Kidney (tissue), 14 donors: Measurements from ENCODE around the gene HOXA3. TPM values are rescaled to one million over a fixed set of nuclear protein-coding genes. Genes with fewer than 3 reads are reported as not detected.

Experiments
- DNase-seq, 5 donors: peaks; one replicate each; pipeline ENCODE4 v3.0.0-alpha.2; 2013 to 2020
- FAIRE-seq: peaks from 2 replicates; lab custom pipeline; 2012; peaks lifted over from hg19 to GRCh38; lab: Jason Lieb, UNC
- H3K27ac ChIP-seq, 2 donors: one replicate each; pipeline ENCODE4 v1.7.0; 2013; ENCODE audit warnings: low read depth in 2 of 2, low read length in 2 of 2, inconsistent platforms in 1 of 2
- H3K27me3 ChIP-seq: one replicate; pipeline ENCODE4 v1.7.1; 2013; ENCODE audit warnings: low read length, inconsistent platforms; ENCODE audit not compliant: control insufficient read depth, insufficient read depth
- H3K36me3 ChIP-seq, 3 donors: one replicate each; pipeline versions ENCODE4 v1.7.0 to v1.7.1; 2013; ENCODE audit warnings: low read length in 3 of 3, control low read depth in 1 of 3, inconsistent platforms in 1 of 3; ENCODE audit not compliant: insufficient read depth in 3 of 3, control insufficient read depth in 2 of 3
- H3K4me1 ChIP-seq, 3 donors: one replicate each; pipeline versions ENCODE4 v1.7.0 to v1.7.1; 2013; ENCODE audit warnings: low read length in 3 of 3, inconsistent platforms in 1 of 3, low read depth in 1 of 3; ENCODE audit not compliant: control insufficient read depth in 2 of 3, insufficient read depth in 2 of 3
- H3K4me3 ChIP-seq, 3 donors: one replicate each; pipeline versions ENCODE4 v1.7.0 to v1.8.1; 2013; ENCODE audit warnings: low read length in 3 of 3, control low read depth in 1 of 3, inconsistent platforms in 1 of 3
- H3K9ac ChIP-seq, 3 donors: one replicate each; pipeline versions ENCODE4 v1.7.0 to v1.7.1; 2013; ENCODE audit warnings: low read length in 3 of 3, control low read depth in 1 of 3, inconsistent platforms in 1 of 3
- H3K9me3 ChIP-seq, 3 donors: one replicate each; pipeline versions ENCODE4 v1.7.0 to v1.7.1; 2013; ENCODE audit warnings: low read length in 3 of 3, control low read depth in 1 of 3, inconsistent platforms in 1 of 3; ENCODE audit not compliant: control insufficient read depth in 2 of 3, insufficient read depth in 1 of 3
- CTCF ChIP-seq: IDR thresholded peaks from 3 replicates; pipeline ENCODE4 v1.5.1; 2012; ENCODE audit warnings: mild to moderate bottlenecking, moderate library complexity, borderline replicate concordance; ENCODE audit not compliant: insufficient read depth; ENCODE audit errors: extremely low read depth
- intact Hi-C: fragments of 100-400 bp; cut with DNase I; formaldehyde crosslinking; loops from one replicate; pipeline ENCODE4 v1.11.1; 2022
- polyA plus RNA-seq: library from polyadenylated mRNA; stranded (reverse); fragments of 350-450 nt; fragmentation: Illumina TruSeq; extraction: RNeasy Lipid Tissue Mini Kit (QIAGEN cat#74804); gene quantifications from one replicate; pipeline ENCODE4 v1.2.3, GENCODE V29; 2014; ENCODE audit warnings: low read depth, low replicate concordance; ENCODE audit not compliant: insufficient read depth
- total RNA-seq: library from RNA; stranded (reverse); fragmentation: NEBNext Ultra II Directional; extraction: Animal tissue kit (Norgen Biotek cat#: 25700); gene quantifications from one replicate; pipeline ENCODE4 v1.2.1, GENCODE V29; 2021
- donor health status: control.
- donor health status: control.
- donor health status: control.
- donor health status: control.
- donor health status: control.
- donor health status: DM: yes; HTN: yes; CAD: no.
- donor health status: Normal renal cell carcinoma (clear cell type).

HOXA3 gene
- total and polyA plus RNA-seq, 2 donors from 2014 or later: 6.3 to 21.2 TPM

- Histone ChIP-seq H3K9ac (peak overlapping the region; percentile 66 to 85 (median 85)), H3K36me3 (no peaks in the 10 kb centered on the region), H3K9me3 (no peaks in the 10 kb centered on the region), H3K27me3 (no peaks in the 10 kb centered on the region), H3K4me3 (peak overlapping the region; percentile 56 to 87 (median 83)), H3K27ac (peak overlapping the region; percentile 97 to 98), H3K4me1 (peaks cover 0 to 23% (median 20%) of the 10 kb centered on the region in 3 donors)
- intact Hi-C loops: loop anchor here (10.0 kb wide), 1 partner anchor 777 kb away; no protein-coding TSS in a partner anchor
- TF ChIP-seq CTCF: no peak
- FAIRE-seq: no peak
- peak in 2 of 5 donors; percentile 74 to 82 for DNase-seq
Measured at GRCh38 chr7:27151341-27151930, 947 bp downstream of the HOXA3 start.

GRCh38 chr7:27150568-27151340 lies 1.6 kb downstream of the HOXA3 start:
- peak overlapping the region; percentile 56 to 87 (median 83) for H3K4me3 ChIP-seq
- FAIRE-seq (no peak), DNase-seq (peak; percentile 87 to 94 (median 92))
- peak overlapping the region; percentile 83 to 85 (median 85) for H3K9ac ChIP-seq
- no peaks in the 10 kb centered on the region for H3K9me3 ChIP-seq
- H3K27ac ChIP-seq: peak overlapping the region; percentile 97 to 98
- H3K27me3 ChIP-seq: no peaks in the 10 kb centered on the region
- H3K36me3 ChIP-seq: no peaks in the 10 kb centered on the region
- peaks cover 0 to 24% (median 20%) of the 10 kb centered on the region in 3 donors for H3K4me1 ChIP-seq
- TF ChIP-seq CTCF: peak; percentile 87
- intact Hi-C loops: loop anchor here (10.0 kb wide), 1 partner anchor 776 kb away; no protein-coding TSS in a partner anchor

- H3K9me3 ChIP-seq: no peaks in the 10 kb centered on the region
- no peaks in the 10 kb centered on the region for H3K27me3 ChIP-seq
- no peak for TF ChIP-seq CTCF
- FAIRE-seq (no peak), DNase-seq (peak in 3 of 5 donors; percentile 49 to 74 (median 72))
- H3K27ac ChIP-seq: peak overlapping the region; percentile 97 to 98
- peaks cover 0 to 24% (median 19%) of the 10 kb centered on the region in 3 donors for H3K4me1 ChIP-seq
- intact Hi-C loops: loop anchor here (10.0 kb wide), 1 partner anchor 775 kb away; no protein-coding TSS in a partner anchor
- no peaks in the 10 kb centered on the region for H3K36me3 ChIP-seq
- H3K9ac ChIP-seq: peak overlapping the region; percentile 83 to 85 (median 83)
- H3K4me3 ChIP-seq: peak overlapping the region; percentile 56 to 87 (median 83)
Measured at GRCh38 chr7:27149842-27150567, 2.4 kb downstream of the HOXA3 start.
